ENCODE results near the gene CST6.

DNA sequence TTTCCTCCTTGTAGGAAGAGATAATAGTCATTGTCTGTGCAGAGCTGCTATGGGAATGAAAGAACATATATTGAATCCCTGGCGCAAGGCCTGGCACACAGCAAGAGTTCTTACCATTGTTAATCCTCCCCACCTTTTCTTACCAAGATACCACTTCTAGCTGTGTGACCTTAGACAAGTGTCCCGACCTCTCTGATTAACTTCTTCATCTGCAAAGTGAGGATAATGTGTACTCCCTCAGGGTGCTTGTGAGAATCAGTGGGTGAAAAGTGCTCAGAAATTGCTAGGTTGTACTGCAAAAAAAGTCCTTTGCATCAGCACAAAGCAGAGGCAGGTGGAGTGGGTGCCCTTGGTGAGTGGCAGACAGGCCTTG, 3.7 kb upstream of the CST6 start:
- TF ChIP-seq, protein P1, sequence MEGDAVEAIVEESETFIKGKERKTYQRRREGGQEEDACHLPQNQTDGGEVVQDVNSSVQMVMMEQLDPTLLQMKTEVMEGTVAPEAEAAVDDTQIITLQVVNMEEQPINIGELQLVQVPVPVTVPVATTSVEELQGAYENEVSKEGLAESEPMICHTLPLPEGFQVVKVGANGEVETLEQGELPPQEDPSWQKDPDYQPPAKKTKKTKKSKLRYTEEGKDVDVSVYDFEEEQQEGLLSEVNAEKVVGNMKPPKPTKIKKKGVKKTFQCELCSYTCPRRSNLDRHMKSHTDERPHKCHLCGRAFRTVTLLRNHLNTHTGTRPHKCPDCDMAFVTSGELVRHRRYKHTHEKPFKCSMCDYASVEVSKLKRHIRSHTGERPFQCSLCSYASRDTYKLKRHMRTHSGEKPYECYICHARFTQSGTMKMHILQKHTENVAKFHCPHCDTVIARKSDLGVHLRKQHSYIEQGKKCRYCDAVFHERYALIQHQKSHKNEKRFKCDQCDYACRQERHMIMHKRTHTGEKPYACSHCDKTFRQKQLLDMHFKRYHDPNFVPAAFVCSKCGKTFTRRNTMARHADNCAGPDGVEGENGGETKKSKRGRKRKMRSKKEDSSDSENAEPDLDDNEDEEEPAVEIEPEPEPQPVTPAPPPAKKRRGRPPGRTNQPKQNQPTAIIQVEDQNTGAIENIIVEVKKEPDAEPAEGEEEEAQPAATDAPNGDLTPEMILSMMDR (IDR thresholded peaks at IDR 0.05 in 8 of 11, conservative IDR thresholded peaks at IDR 0.05 in 3 of 11): no peak
- TF ChIP-seq POLR2A (IDR thresholded peaks at IDR 0.05): no peak

Measured in spleen (tissue), 7 donors.